Colonic mucosa (tissue), 4 donors: ENCODE results near the gene HERC4. TPM values are rescaled to one million over a fixed set of nuclear protein-coding genes. Genes with fewer than 3 reads are reported as not detected.

Experiments used
- DNase-seq: peaks from one replicate; pipeline ENCODE4 v3.0.0-alpha.2; 2020
- H3K27ac ChIP-seq: fragments of 200-600 bp; one replicate; pipeline ENCODE4 v1.8.0; 2021
- H3K27me3 ChIP-seq: fragments of 200-600 bp; one replicate; pipeline ENCODE4 v1.8.0; 2021
- H3K36me3 ChIP-seq: fragments of 200-600 bp; one replicate; pipeline ENCODE4 v1.8.0; 2021
- H3K4me1 ChIP-seq: fragments of 200-600 bp; one replicate; pipeline ENCODE4 v1.8.0; 2021; ENCODE audit warnings: mild to moderate bottlenecking
- H3K4me3 ChIP-seq: fragments of 200-600 bp; one replicate; pipeline ENCODE4 v1.8.0; 2021
- H3K9ac ChIP-seq, 2 donors: one replicate each; pipeline ENCODE4 v1.7.0; 2013; ENCODE audit warnings: control low read depth in 2 of 2, low read depth in 2 of 2, low read length in 2 of 2
- H3K9me3 ChIP-seq: fragments of 200-600 bp; one replicate; pipeline ENCODE4 v1.8.0; 2021
- intact Hi-C: fragments of 100-400 bp; cut with DNase I; formaldehyde crosslinking; loops from one replicate; pipeline ENCODE4 v1.14.1; 2022
- total RNA-seq, 2 donors: library from RNA; stranded (reverse); fragmentation: NEBNext Ultra II Directional in 1 of 2; extraction: Animal tissue kit (Norgen Biotek cat#: 25700) in 1 of 2; gene quantifications; one replicate each; pipeline ENCODE4 v1.2.1, GENCODE V29; 2021
- TF ChIP-seq, protein P1 (sequence below): fragments of 200-600 bp; IDR thresholded peaks from one replicate; pipeline ENCODE4 v1.8.0; 2022; ENCODE audit warnings: antibody characterized with exemption, mild to moderate bottlenecking
- donor health status: healthy.
- donor health status: DM: no; HTN: no; CAD: no.
- donor health status: DM: no; HTN: no; CAD: no.

Gene HERC4
- total RNA-seq, 2 donors from 2014 or later, result 35.3 to 51.5 TPM

DNA sequence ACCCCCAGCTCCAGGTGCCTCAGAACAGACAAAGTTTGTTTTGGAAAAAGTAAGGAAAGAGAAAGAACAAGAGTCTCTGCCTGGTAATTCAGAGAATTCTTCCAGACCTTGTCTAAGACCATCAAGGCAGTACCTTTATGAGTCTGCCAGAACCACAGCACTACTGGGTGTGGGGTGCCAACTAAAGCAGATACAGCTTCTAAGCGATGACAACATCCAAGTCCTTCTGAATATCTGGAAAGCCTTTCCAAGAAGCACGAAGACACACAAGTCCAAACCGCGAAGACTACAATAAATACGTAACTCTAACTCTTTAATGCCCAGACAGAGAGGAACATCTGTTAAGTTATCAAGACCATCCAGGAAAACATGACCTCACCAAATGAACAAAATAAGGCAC lies 96.3 kb downstream of the HERC4 start:
- intact Hi-C loops, result no loop called here

GRCh38 chr10:67977251-67977650 lies 97.8 kb downstream of the HERC4 start:
- TF ChIP-seq, protein P1, sequence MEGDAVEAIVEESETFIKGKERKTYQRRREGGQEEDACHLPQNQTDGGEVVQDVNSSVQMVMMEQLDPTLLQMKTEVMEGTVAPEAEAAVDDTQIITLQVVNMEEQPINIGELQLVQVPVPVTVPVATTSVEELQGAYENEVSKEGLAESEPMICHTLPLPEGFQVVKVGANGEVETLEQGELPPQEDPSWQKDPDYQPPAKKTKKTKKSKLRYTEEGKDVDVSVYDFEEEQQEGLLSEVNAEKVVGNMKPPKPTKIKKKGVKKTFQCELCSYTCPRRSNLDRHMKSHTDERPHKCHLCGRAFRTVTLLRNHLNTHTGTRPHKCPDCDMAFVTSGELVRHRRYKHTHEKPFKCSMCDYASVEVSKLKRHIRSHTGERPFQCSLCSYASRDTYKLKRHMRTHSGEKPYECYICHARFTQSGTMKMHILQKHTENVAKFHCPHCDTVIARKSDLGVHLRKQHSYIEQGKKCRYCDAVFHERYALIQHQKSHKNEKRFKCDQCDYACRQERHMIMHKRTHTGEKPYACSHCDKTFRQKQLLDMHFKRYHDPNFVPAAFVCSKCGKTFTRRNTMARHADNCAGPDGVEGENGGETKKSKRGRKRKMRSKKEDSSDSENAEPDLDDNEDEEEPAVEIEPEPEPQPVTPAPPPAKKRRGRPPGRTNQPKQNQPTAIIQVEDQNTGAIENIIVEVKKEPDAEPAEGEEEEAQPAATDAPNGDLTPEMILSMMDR, result no peak
- no peak for DNase-seq
- peaks cover 6% of the 10 kb centered on the region for H3K36me3 ChIP-seq

More for the DNA sequence above, 96.3 kb downstream of the HERC4 start:
- no peak for DNase-seq
- TF ChIP-seq, protein P1, result no peak
- no peaks in the 10 kb centered on the region for H3K27me3 ChIP-seq
- no peaks in the 10 kb centered on the region for H3K9me3 ChIP-seq
- H3K4me3 ChIP-seq, result no peak overlapping the region
- H3K4me1 ChIP-seq, result no peaks in the 10 kb centered on the region
- H3K27ac ChIP-seq, result no peak overlapping the region
- peaks cover 6% of the 10 kb centered on the region for H3K36me3 ChIP-seq
- H3K9ac ChIP-seq, result no peak overlapping the region

GRCh38 chr10:67976292-67977245 lies 98.5 kb downstream of the HERC4 start:
- H3K27me3 ChIP-seq, result no peaks in the 10 kb centered on the region
- no peaks in the 10 kb centered on the region for H3K9me3 ChIP-seq
- DNase-seq, result no peak
- H3K4me1 ChIP-seq, result no peaks in the 10 kb centered on the region
- H3K27ac ChIP-seq, result no peak overlapping the region
- no peak overlapping the region for H3K4me3 ChIP-seq
- peaks cover 6% of the 10 kb centered on the region for H3K36me3 ChIP-seq
- H3K9ac ChIP-seq, result no peak overlapping the region
- intact Hi-C loops, result no loop called here
- TF ChIP-seq, protein P1, result no peak

More at GRCh38 chr10:67977251-67977650, 97.8 kb downstream of the HERC4 start:
- H3K4me1 ChIP-seq, result no peaks in the 10 kb centered on the region
- no peak overlapping the region for H3K4me3 ChIP-seq
- no peak overlapping the region for H3K27ac ChIP-seq
- intact Hi-C loops, result no loop called here
- no peaks in the 10 kb centered on the region for H3K27me3 ChIP-seq
- no peak overlapping the region for H3K9ac ChIP-seq
- H3K9me3 ChIP-seq, result no peaks in the 10 kb centered on the region

GRCh38 chr10:67975871-67976270 lies 99.2 kb downstream of the HERC4 start:
- no peak overlapping the region for H3K27ac ChIP-seq
- no peaks in the 10 kb centered on the region for H3K9me3 ChIP-seq
- intact Hi-C loops, result no loop called here
- no peak overlapping the region for H3K9ac ChIP-seq
- H3K4me3 ChIP-seq, result no peak overlapping the region
- DNase-seq, result no peak
- H3K36me3 ChIP-seq, result peaks cover 6% of the 10 kb centered on the region
- H3K27me3 ChIP-seq, result no peaks in the 10 kb centered on the region
- H3K4me1 ChIP-seq, result no peaks in the 10 kb centered on the region
- TF ChIP-seq, protein P1, result no peak

- Histone ChIP-seq H3K27ac (no peak overlapping the region), H3K27me3 (no peaks in the 10 kb centered on the region), H3K4me1 (no peaks in the 10 kb centered on the region), H3K9ac (no peak overlapping the region), H3K9me3 (no peaks in the 10 kb centered on the region), H3K4me3 (no peak overlapping the region), H3K36me3 (no peaks in the 10 kb centered on the region)
- no peak for DNase-seq
- TF ChIP-seq, protein P1, result no peak
- intact Hi-C loops, result no loop called here
These were observed 103.8 kb downstream of the HERC4 start for GRCh38 chr10:67971311-67971710.
